Neural crest cell (in vitro differentiated cells): ENCODE measurements around the gene RFPL2. TPM values are rescaled to one million over a fixed set of nuclear protein-coding genes. Genes with fewer than 3 reads are reported as not detected.

Experiments used
- DNase-seq: peaks from one replicate; pipeline ENCODE4 v3.0.0; 2021; ENCODE audit warnings: low read depth, mixed read lengths, low spot score
- H3K27ac Mint-ChIP-seq: one replicate; pipeline ENCODE4 v1.8.0; 2021; ENCODE audit warnings: mild to moderate bottlenecking, mixed read lengths; ENCODE audit not compliant: unreplicated experiment
- H3K27me3 Mint-ChIP-seq: 2 replicates; pipeline ENCODE4 v1.8.0; 2021; ENCODE audit warnings: low read depth, mild to moderate bottlenecking, mixed read lengths
- H3K36me3 Mint-ChIP-seq: 2 replicates; pipeline ENCODE4 v1.8.0; 2021; ENCODE audit warnings: low read depth, mild to moderate bottlenecking, mixed read lengths
- H3K4me1 Mint-ChIP-seq: 2 replicates; pipeline ENCODE4 v1.8.0; 2021; ENCODE audit warnings: mixed read lengths
- H3K4me3 Mint-ChIP-seq: one replicate; pipeline ENCODE4 v1.8.0; 2021; ENCODE audit warnings: mild to moderate bottlenecking, mixed read lengths
- H3K9me3 Mint-ChIP-seq: 2 replicates; pipeline ENCODE4 v1.8.0; 2021; ENCODE audit warnings: mixed read lengths
- CTCF ChIP-seq: fragments of 200-600 bp; sonication (generic); conservative IDR thresholded peaks from 2 replicates; pipeline ENCODE4 v1.5.0; 2021; ENCODE audit warnings: antibody characterized with exemption, mild to moderate bottlenecking
- total RNA-seq: library from RNA; stranded (reverse); gene quantifications from 2 replicates; pipeline ENCODE4 v1.2.1, GENCODE V29; 2021

RFPL2 gene
- total RNA-seq, 1 donor from 2014 or later = 0.21 TPM

GRCh38 chr22:32216911-32217310, 12.0 kb upstream of the RFPL2 start:
- no peak for DNase-seq
- no peak overlapping the region for H3K4me3 Mint-ChIP-seq
- no peaks in the 10 kb centered on the region for H3K9me3 Mint-ChIP-seq
- no peak overlapping the region for H3K27ac Mint-ChIP-seq
- H3K4me1 Mint-ChIP-seq = no peaks in the 10 kb centered on the region
- H3K27me3 Mint-ChIP-seq = peaks cover 8% of the 10 kb centered on the region
- no peaks in the 10 kb centered on the region for H3K36me3 Mint-ChIP-seq
- TF ChIP-seq CTCF = no peak

GRCh38 chr22:32211011-32211410, 6.1 kb upstream of the RFPL2 start:
- DNase-seq = no peak
- no peak for TF ChIP-seq CTCF
- Mint-ChIP-seq H3K4me1 (no peaks in the 10 kb centered on the region), H3K27ac (peak overlapping the region; percentile 67), H3K27me3 (peaks cover 8% of the 10 kb centered on the region), H3K9me3 (no peaks in the 10 kb centered on the region), H3K36me3 (no peaks in the 10 kb centered on the region), H3K4me3 (no peak overlapping the region)

DNA sequence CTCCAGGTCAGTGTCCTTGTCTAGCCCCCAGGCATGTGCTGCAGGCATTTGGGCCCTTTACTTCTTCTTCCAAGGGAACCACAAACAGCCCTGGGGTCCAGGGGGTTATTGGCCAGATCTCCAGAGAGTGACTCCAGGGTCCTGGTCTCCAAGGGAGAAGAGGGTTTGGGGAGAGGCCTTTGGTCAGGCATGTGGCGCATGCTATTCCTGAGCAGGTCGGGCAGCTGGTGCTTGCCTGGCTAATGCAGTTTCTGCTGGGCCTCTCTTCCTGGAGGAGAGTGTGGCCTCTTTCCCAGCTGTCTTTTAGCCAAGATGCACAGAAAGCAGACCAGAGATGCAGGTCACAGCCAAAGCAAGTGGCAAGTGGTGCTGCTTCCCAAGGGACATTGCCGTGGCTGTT, 3.8 kb upstream of the RFPL2 start:
- Mint-ChIP-seq H3K27me3 (peaks cover 28% of the 10 kb centered on the region), H3K27ac (no peak overlapping the region), H3K9me3 (no peaks in the 10 kb centered on the region), H3K36me3 (no peaks in the 10 kb centered on the region), H3K4me1 (peaks cover 18% of the 10 kb centered on the region), H3K4me3 (no peak overlapping the region)
- DNase-seq = no peak
- TF ChIP-seq CTCF = no peak

GRCh38 chr22:32207971-32208480, 3.2 kb upstream of the RFPL2 start:
- H3K4me3 Mint-ChIP-seq = no peak overlapping the region
- no peaks in the 10 kb centered on the region for H3K36me3 Mint-ChIP-seq
- peaks cover 35% of the 10 kb centered on the region for H3K27me3 Mint-ChIP-seq
- no peak for TF ChIP-seq CTCF
- no peak overlapping the region for H3K27ac Mint-ChIP-seq
- no peak for DNase-seq
- H3K4me1 Mint-ChIP-seq = peaks cover 19% of the 10 kb centered on the region
- no peaks in the 10 kb centered on the region for H3K9me3 Mint-ChIP-seq

- H3K27me3 Mint-ChIP-seq = peaks cover 44% of the 10 kb centered on the region
- H3K27ac Mint-ChIP-seq = peak overlapping the region; percentile 90
- TF ChIP-seq CTCF = peak; percentile 57
- no peaks in the 10 kb centered on the region for H3K9me3 Mint-ChIP-seq
- H3K36me3 Mint-ChIP-seq = no peaks in the 10 kb centered on the region
- peak overlapping the region; percentile 66 for H3K4me3 Mint-ChIP-seq
- no peak for DNase-seq
- H3K4me1 Mint-ChIP-seq = peaks cover 19% of the 10 kb centered on the region
These were observed 2.2 kb upstream of the RFPL2 start for GRCh38 chr22:32206774-32207758.
